HG02970 (cell line): ENCODE results near the gene DROSHA.

ENCODE experiments used
- ATAC-seq: cut with Tn5 transposase; IDR thresholded peaks from one replicate; pipeline ENCODE4 v1.9.1; 2021; ENCODE audit warnings: mild to moderate bottlenecking, moderate library complexity, moderate number of reproducible peaks; ENCODE audit not compliant: unreplicated experiment, low FRiP score

Gene DROSHA

GRCh38 chr5:31530541-31531265 is 1.2 kb downstream of the DROSHA start:
- ATAC-seq = no peak

DNA sequence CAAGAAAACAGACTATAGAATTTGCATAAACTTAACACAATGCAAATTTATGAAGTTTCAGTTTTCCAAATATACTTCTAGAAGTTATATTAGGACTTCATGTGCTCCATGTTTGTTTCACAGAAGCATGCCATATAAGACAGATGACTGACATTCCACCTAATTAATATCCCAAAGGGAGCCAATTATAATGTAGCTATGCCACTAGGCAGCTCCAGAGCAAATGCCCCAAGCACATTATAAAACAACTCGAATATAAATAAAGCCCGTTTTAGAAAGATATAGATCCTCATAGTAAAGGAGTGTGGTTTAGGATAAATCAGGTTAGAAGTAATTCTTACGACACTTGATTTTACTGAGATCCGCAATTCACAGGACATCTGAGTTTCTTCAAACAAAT is 8.9 kb downstream of the DROSHA start:
- ATAC-seq = no peak

GRCh38 chr5:31516802-31517201 is 15.1 kb downstream of the DROSHA start:
- no peak for ATAC-seq

DNA sequence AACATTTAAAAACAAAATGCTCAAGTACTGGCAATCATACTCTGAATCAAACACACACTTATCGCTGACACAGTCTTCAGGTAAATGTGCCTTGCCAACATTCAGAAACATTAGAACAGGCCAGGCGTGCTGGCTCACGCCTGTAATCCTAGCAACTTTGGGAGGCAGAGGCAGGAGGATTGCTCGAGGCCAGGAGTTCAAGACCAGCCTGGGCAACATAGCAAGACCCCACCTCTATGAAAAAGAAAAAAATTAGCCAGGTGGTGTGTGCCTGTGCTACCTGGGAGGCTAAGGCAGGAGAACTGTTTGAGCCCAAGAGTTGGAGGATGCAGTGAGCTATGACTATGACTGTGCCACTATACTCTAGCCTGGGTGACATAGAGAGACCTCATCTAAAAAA is 20.6 kb downstream of the DROSHA start:
- ATAC-seq = no peak

DNA sequence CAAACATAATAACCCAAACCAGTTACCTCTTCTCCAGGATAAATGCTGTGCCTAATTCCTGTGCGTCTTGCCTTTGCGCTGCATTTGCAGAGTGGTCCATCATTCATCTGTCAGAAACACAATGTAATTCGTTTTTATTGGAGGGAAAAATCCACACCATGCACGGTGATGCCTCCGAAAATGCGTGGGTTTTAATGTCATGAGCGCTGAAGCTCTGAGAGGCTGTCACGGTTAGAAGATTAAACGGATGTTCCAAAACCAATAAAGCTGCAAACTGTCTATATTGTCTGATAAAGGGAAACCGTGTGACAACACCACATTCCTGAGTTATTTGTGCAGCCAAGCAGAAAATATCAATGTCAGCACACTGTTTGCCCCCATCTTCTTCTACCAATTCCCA is 27.4 kb downstream of the DROSHA start:
- no peak for ATAC-seq

DNA sequence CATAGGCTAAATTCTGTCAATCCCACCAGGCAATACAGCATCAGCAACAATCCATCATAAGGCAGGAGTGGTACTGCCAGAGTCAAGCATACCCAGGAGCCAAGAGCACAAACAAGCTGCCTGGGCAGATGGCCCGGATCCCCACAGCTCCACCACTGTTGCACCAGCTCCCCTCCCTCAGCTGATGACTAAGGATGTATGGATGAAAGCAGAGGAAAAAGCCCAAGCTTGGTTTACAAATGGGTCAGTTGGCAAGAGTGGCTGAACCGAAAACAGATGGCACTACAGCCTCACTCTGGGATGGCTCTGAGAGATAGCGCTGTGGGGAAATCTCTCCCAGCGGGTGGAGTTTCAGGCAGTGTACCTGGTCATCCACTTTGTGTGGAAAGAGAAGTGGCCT is 29.4 kb downstream of the DROSHA start:
- ATAC-seq = no peak

DNA sequence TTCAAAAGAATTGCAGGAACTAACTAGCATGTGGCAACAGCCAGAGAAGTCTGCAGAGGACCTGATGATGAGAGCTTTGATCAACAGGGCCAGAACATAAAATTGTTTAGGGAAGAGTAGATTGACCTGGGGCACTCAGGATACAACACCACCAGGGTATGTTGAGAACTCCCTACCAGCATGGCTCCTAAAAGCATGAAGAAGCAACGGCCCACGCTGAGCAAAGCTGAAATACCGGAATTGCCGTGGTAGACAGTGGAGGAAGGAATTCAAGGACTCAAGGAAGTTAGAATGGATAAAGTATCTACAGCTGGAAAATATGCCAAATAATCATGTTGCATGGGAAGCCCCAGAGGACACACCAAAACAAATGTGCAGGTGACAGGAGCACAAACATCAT is 31.6 kb downstream of the DROSHA start:
- no peak for ATAC-seq

- no peak for ATAC-seq
These were observed 35.0 kb downstream of the DROSHA start for GRCh38 chr5:31496891-31497290.

DNA sequence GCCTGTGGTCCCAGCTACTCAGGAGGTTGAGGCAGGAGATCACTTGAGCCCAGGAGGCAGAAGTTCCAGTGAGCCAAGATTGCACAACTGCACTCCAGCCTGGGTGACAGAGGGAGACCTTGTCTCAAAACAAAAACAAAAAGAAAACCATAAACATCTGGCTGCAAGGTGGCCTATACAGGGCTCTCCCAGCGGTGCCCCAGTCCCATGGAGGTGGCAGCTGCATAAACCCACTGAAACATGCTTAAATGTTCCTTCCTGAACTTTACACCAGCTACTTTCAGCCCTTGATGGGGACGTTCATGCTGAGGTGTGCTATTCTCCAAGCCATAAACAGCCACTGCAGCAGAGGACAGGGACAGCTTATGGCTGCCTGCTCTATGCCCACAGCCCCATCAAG is 35.6 kb downstream of the DROSHA start:
- no peak for ATAC-seq

DNA sequence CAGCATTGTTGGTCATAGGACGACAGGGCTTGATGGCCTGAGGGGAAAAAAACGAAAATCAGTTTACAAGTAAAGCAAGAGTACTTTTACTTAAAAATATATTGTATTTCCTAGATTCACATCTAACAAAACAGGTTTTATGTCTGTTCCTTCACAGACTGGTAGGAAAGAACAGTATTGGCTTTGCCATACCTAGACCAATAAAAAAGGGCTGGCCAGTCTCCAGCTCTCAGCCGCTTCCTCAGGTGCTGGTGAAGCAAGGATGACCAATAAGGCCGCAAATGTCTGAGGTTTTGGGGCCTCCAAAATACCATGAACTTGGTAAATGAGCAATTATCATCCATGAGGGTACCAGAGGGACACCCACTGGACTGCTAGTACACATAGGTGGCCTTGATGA is 36.6 kb downstream of the DROSHA start:
- ATAC-seq = no peak

DNA sequence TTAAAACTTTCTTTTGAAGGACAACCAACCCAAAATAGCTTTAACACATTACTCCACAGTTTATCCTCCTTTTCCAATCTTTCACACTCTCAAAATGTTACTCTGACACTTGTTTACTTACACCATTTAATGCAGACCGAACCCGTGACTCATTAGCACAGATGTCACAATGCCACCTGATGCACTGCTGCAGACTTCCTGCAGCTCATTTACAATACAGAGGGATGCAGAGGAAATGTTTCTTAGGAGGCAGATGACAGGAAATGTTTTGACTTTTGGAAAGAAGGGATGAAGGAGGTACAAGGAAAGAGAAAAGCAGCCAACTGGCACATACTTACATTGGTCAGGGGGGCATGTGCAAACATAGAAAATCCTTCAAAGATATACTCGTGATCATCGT is 39.0 kb downstream of the DROSHA start:
- no peak for ATAC-seq

DNA sequence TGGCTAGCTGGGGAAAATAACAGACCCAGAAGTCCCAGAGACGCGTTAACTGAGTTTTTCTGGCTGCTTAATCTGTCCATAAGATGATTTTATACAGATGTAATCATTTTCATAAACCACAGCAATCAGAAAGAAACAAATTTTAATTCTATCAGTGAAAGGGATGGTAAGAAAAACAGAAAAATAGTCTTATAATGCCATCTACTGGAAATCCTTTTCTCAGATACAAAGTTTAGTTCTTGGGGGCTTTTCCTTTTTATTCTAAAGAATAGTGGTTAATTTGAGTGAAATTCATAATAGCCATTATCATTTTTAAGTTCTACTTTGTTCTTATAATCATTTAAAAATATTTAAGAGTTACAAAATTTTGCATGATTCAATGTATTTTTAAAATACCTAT is 44.4 kb downstream of the DROSHA start:
- no peak for ATAC-seq

DNA sequence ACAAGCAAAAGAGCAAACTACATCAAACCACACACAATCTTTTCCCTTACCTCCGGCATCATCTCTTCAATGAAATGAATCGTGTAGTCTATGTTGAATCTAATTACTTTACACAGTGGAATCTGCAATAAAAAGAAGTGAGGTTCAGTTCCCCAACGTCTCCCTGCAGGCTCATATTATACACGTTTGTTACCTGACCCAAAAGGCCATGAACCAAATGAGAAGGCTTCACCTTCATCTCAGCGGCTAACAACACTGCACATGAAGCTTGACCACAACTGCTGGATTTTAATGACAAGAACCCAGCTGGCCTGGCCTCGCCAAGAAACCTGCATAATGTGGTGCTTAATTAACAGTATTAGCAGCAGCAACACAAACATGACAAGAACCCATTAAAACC is 45.5 kb downstream of the DROSHA start:
- ATAC-seq = no peak

GRCh38 chr5:31485376-31486207 is 46.3 kb downstream of the DROSHA start:
- no peak for ATAC-seq

DNA sequence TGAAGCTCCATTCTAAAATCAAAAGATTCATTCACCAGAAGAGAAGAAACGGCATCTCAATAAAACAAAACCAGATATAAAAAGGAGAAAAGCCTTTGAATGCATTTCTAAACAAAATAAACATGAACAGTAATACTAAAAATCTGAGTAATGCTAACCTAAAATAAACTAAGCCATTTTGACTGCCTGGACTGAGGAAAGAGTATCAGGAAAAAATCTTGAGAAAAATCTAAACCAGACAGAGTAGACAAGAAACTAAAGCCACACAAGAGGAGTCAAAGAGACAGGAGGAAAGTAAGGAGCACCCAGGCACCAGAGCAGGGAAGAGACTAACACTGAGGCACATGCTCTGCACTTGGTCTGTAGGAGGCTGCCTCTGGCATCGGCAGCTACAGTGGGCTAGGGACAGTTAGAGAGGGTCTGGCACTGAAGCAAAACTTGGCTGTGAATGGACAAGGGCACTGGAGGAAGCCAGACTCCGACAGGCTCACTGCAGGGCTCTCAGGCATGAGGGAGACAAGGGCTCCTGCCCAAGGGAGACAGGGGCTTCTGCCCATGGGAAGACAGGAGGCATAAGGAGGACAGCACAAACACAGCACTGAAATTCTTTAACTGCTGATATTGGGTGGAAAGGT is 50.2 kb downstream of the DROSHA start:
- no peak for ATAC-seq

GRCh38 chr5:31479706-31480105 is 52.2 kb downstream of the DROSHA start:
- ATAC-seq = no peak

GRCh38 chr5:31478901-31479300 is 53.0 kb downstream of the DROSHA start:
- ATAC-seq = no peak

DNA sequence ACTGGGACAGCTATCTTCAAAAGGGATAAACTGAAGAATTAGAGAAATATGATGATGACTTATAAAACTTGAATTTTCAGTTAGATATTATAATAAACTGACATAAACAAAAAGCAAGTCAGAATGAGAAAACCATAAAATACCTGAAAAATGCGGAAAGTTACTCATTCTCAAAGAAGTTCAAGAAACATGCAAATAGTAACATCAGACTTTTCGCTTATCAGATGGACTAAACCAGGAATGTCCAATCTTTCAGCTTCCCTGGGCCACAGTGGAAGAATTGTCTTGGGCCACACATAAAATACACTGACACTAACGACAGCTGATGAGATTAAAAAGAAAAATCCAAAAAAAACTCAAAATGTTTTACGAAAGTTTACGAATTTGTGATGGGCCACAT is 53.9 kb downstream of the DROSHA start:
- no peak for ATAC-seq

GRCh38 chr5:31477516-31477915 is 54.4 kb downstream of the DROSHA start:
- no peak for ATAC-seq

DNA sequence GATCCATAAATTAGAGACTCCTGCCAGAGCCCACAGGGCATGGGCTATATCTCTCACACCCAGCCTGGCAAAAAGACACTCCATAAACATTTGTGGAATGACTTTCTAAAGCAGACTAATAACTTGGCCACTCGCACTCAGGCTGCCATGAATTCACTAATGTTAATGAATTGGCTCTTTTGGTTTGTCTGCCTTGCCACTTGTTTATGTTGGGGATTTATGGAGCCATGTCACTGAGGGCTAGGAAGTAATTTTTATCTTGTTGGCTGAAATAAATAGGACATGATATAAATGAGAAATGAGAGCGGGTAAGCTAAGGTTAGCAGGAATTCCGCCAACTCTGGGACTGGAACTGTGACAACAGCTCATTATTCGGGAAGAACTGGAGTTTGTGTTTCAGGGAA is 55.2 kb downstream of the DROSHA start:
- ATAC-seq = no peak

- ATAC-seq = no peak
These were observed 60.0 kb downstream of the DROSHA start for GRCh38 chr5:31471916-31472315.

DNA sequence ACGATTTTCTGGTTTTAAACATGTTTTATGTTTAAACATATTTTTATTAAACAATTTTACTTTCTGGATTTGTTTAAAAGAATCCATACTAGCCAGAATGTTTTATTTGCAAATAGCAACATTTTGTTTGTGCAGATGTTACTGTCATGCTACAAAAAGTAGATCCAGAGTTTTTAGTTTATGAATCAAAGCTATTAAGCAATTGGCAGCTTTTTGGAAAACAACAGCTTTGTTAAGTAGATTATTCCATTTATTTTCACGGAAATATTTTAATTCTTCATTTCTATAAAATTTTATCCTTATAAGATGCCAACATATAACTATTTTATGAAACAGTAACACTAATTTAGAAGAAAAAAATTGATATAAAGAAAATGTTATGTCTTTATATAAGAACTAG is 60.9 kb downstream of the DROSHA start:
- ATAC-seq = no peak
